ENCODE measurements around the gene TNP2. TPM values are rescaled to one million over a fixed set of nuclear protein-coding genes. Genes with fewer than 3 reads are reported as not detected.

The TNP2 gene
- total RNA-seq, 3 donors from 2014 or later (not counting 1 experiment from before 2014, with no cell fraction given) = not detected

- Mint-ChIP-seq H3K9me3 (no peaks in the 10 kb centered on the region), H3K4me1 (peaks cover 6 to 7% of the 10 kb centered on the region in 2 donors), H3K4me3 (no peak overlapping the region), H3K27ac (no peak overlapping the region), H3K27me3 (ENCODE audit: low read depth in 2 of 2) (peaks cover 31 to 40% of the 10 kb centered on the region in 2 donors), H3K36me3 (no peaks in the 10 kb centered on the region)
- H3K27me3 ChIP-seq (ENCODE audit: control insufficient read depth, insufficient read depth, low read length) = no peaks in the 10 kb centered on the region
- peaks cover 38% of the 10 kb centered on the region for H3K4me1 ChIP-seq (ENCODE audit: control insufficient read depth, insufficient read depth, low read length)
- TF ChIP-seq CTCF (IDR thresholded peaks at IDR 0.05) = no peak
- no peak overlapping the region for H3K4me3 ChIP-seq (ENCODE audit: low read length)
- ATAC-seq (no peak), DNase-seq (no peak)
- WGBS (ENCODE audit: insufficient coverage) = 94% methylated on average over 4 of the region's 8 CpGs
- intact Hi-C loops (cut with micrococcal nuclease) = no loop called here
- H3K9me3 ChIP-seq (ENCODE audit: control insufficient read depth, insufficient read depth, low read length) = no peaks in the 10 kb centered on the region
- H3K36me3 ChIP-seq (ENCODE audit: control insufficient read depth, insufficient read depth, low read length) = no peaks in the 10 kb centered on the region
- H3K27ac ChIP-seq (ENCODE audit: low read length) = no peak overlapping the region
Measured at GRCh38 chr16:11306381-11306780, 37.3 kb upstream of the TNP2 start.

- intact Hi-C loops (cut with micrococcal nuclease) = no loop called here
- Histone ChIP-seq H3K27ac (ENCODE audit: low read length) (no peak overlapping the region), H3K27me3 (ENCODE audit: control insufficient read depth, insufficient read depth, low read length) (no peaks in the 10 kb centered on the region), H3K4me3 (ENCODE audit: low read length) (no peak overlapping the region), H3K36me3 (ENCODE audit: control insufficient read depth, insufficient read depth, low read length) (no peaks in the 10 kb centered on the region), H3K9me3 (ENCODE audit: control insufficient read depth, insufficient read depth, low read length) (no peaks in the 10 kb centered on the region), H3K4me1 (ENCODE audit: control insufficient read depth, insufficient read depth, low read length) (peaks cover 12% of the 10 kb centered on the region)
- DNase-seq = no peak
- H3K4me3 Mint-ChIP-seq = no peak overlapping the region
- no peak for ATAC-seq
- no peaks in the 10 kb centered on the region for H3K36me3 Mint-ChIP-seq
- peaks cover 36 to 40% of the 10 kb centered on the region in 2 donors for H3K27me3 Mint-ChIP-seq (ENCODE audit: low read depth in 2 of 2)
- TF ChIP-seq CTCF (IDR thresholded peaks at IDR 0.05) = no peak
- H3K4me1 Mint-ChIP-seq = no peaks in the 10 kb centered on the region
- H3K27ac Mint-ChIP-seq = no peak overlapping the region
- WGBS (ENCODE audit: insufficient coverage) = 87% methylated on average over 18 of the region's 18 CpGs
- H3K9me3 Mint-ChIP-seq = no peaks in the 10 kb centered on the region
Measured at GRCh38 chr16:11303405-11304138, 34.4 kb upstream of the TNP2 start.

- intact Hi-C loops (cut with micrococcal nuclease) = no loop called here
- no peaks in the 10 kb centered on the region for H3K9me3 ChIP-seq (ENCODE audit: control insufficient read depth, insufficient read depth, low read length)
- no peak for DNase-seq
- H3K4me3 Mint-ChIP-seq = no peak overlapping the region
- H3K27me3 ChIP-seq (ENCODE audit: control insufficient read depth, insufficient read depth, low read length) = no peaks in the 10 kb centered on the region
- H3K36me3 ChIP-seq (ENCODE audit: control insufficient read depth, insufficient read depth, low read length) = no peaks in the 10 kb centered on the region
- H3K4me1 Mint-ChIP-seq = peaks cover 0 to under 1% of the 10 kb centered on the region in 2 donors
- H3K4me3 ChIP-seq (ENCODE audit: low read length) = no peak overlapping the region
- TF ChIP-seq CTCF (IDR thresholded peaks at IDR 0.05) = no peak
- H3K27ac Mint-ChIP-seq = no peak overlapping the region
- no peaks in the 10 kb centered on the region for H3K9me3 Mint-ChIP-seq
- H3K27ac ChIP-seq (ENCODE audit: low read length) = no peak overlapping the region
- no peak for ATAC-seq
- 86% methylated on average over 3 of the region's 4 CpGs for WGBS (ENCODE audit: insufficient coverage)
- H3K27me3 Mint-ChIP-seq (ENCODE audit: low read depth in 2 of 2) = peaks cover 37 to 40% of the 10 kb centered on the region in 2 donors
- no peaks in the 10 kb centered on the region for H3K36me3 Mint-ChIP-seq
- peaks cover 12% of the 10 kb centered on the region for H3K4me1 ChIP-seq (ENCODE audit: control insufficient read depth, insufficient read depth, low read length)
Measured at GRCh38 chr16:11302977-11303376, 33.9 kb upstream of the TNP2 start.
